HCT116 (cell line): Measurements from ENCODE around the gene UBE2D2. TPM values are rescaled to one million over a fixed set of nuclear protein-coding genes. Genes with fewer than 3 reads are reported as not detected.

Experiments
- ATAC-seq: fragments of 200-7000 bp; cut with Tn5 transposase; 2 replicates; pipeline ENCODE4 v1.9.1; 2020; ENCODE audit warnings: mild to moderate bottlenecking, moderate library complexity
- BruUV-seq: library from RNA; stranded (reverse); fragments of 400-500 nt; replicated peaks from 2 replicates; lab custom pipeline; 2021; lab: Mats Ljungman, UMichigan
- CTCF ChIA-PET: fragments of 300-600 bp; sonication (Branson Sonifier 250); formaldehyde crosslinking; loops from one replicate; lab custom pipeline; 2021; ENCODE audit warnings: antibody characterized with exemption; lab: Charles Lee
- POLR2A ChIA-PET: fragments of 300-600, 350-600 bp; sonication (Branson Sonifier 250); formaldehyde crosslinking; loops from one replicate; lab custom pipeline; 2021; ENCODE audit warnings: antibody characterized with exemption; lab: Charles Lee
- RAD21 ChIA-PET, 2 experiments: fragments of 300-600 bp; sonication (Branson Sonifier 250); formaldehyde crosslinking; loops; one replicate each; lab custom pipeline; 2023; ENCODE audit warnings: low total read pairs in 2 of 2; ENCODE audit not compliant: uncharacterized antibody in 2 of 2, unreplicated experiment in 2 of 2, low non-redundant PET in 1 of 2; lab: Charles Lee
- DNase-seq: peaks from one replicate; pipeline ENCODE4 v3.0.0-alpha.2; 2010; ENCODE audit warnings: low read depth, low spot score
- H2AFZ ChIP-seq: fragments of 200-600 bp; shearing (Covaris generic), sonication (generic); 2 replicates; pipeline ENCODE4 v1.6.1; 2017; ENCODE audit warnings: low read depth, mixed run types, mixed read lengths, antibody characterized with exemption, low read length; ENCODE audit not compliant: poor library complexity, severe bottlenecking
- H3K27ac ChIP-seq: 2 replicates; pipeline ENCODE4 v1.5.1; 2012; ENCODE audit warnings: low read depth, low read length
- H3K27me3 ChIP-seq: fragments of 200-600 bp; sonication (generic); 2 replicates; pipeline ENCODE4 v1.6.1; 2016; ENCODE audit warnings: mixed run types, low read length, mixed read lengths; ENCODE audit not compliant: insufficient read depth
- H3K36me3 ChIP-seq, 2 experiments: fragments of 200-500 bp in 1 of 2; fragments of 200-600 bp in 1 of 2; sonication (Bioruptor generic) in 1 of 2; sonication (generic) in 1 of 2; 2 replicates each; pipeline versions ENCODE4 v1.5.1 to v1.6.1; 2014 to 2016; ENCODE audit warnings: low read length in 2 of 2, inconsistent platforms in 1 of 2, mixed read lengths in 1 of 2, mixed run types in 1 of 2; ENCODE audit not compliant: insufficient read depth in 2 of 2, control insufficient read depth in 1 of 2
- H3K4me1 ChIP-seq, 2 experiments: fragments of 200-600 bp in 1 of 2; sonication (generic) in 1 of 2; 2 replicates each; pipeline versions ENCODE4 v1.5.1 to v1.6.1; 2012 to 2017; ENCODE audit warnings: low read length in 2 of 2, inconsistent platforms in 1 of 2, mild to moderate bottlenecking in 1 of 2, mixed read lengths in 1 of 2, mixed run types in 1 of 2, moderate library complexity in 1 of 2; ENCODE audit not compliant: insufficient read depth in 2 of 2, control insufficient read depth in 1 of 2
- H3K4me2 ChIP-seq: fragments of 200-600 bp; sonication (generic); 2 replicates; pipeline ENCODE4 v1.6.1; 2017; ENCODE audit warnings: mixed run types, low read length, mixed read lengths
- H3K4me3 ChIP-seq, 2 experiments: fragments of 200-600 bp in 1 of 2; sonication (generic) in 1 of 2; replicated peaks in 1 of 2; 2 replicates each; pipeline ENCODE4 v1.5.1; 2011 to 2016; ENCODE audit warnings: low read length in 2 of 2, control low read depth in 1 of 2, low read depth in 1 of 2, mild to moderate bottlenecking in 1 of 2, mixed read lengths in 1 of 2, mixed run types in 1 of 2
- H3K79me2 ChIP-seq: fragments of 200-600 bp; sonication (generic); 2 replicates; pipeline ENCODE4 v1.6.1; 2017; ENCODE audit warnings: mild to moderate bottlenecking, mixed run types, low read length, moderate library complexity, mixed read lengths; ENCODE audit not compliant: insufficient read depth
- H3K9ac ChIP-seq: fragments of 200-600 bp; sonication (generic); 2 replicates; pipeline ENCODE4 v1.6.1; 2016; ENCODE audit warnings: low read length, mixed read lengths
- H3K9me2 ChIP-seq: fragments of 200-600 bp; sonication (generic), shearing (Covaris generic); 2 replicates; pipeline ENCODE4 v1.6.1; 2017; ENCODE audit warnings: mixed run types, mild to moderate bottlenecking, moderate library complexity; ENCODE audit not compliant: insufficient read depth
- H3K9me3 ChIP-seq, 2 experiments: fragments of 200-500 bp in 1 of 2; fragments of 200-600 bp in 1 of 2; sonication (Bioruptor generic) in 1 of 2; sonication (generic) in 1 of 2; 2 replicates each; pipeline ENCODE4 v1.6.1; 2014 to 2017; ENCODE audit warnings: low read length in 2 of 2, mixed read lengths in 2 of 2, inconsistent platforms in 1 of 2, low read depth in 1 of 2, mild to moderate bottlenecking in 1 of 2, mixed run types in 1 of 2, moderate library complexity in 1 of 2; ENCODE audit not compliant: control insufficient read depth in 1 of 2, insufficient read depth in 1 of 2
- H4K20me1 ChIP-seq: fragments of 200-600 bp; sonication (generic), shearing (Covaris generic); 2 replicates; pipeline ENCODE4 v1.6.1; 2017; ENCODE audit warnings: mixed run types, mild to moderate bottlenecking, moderate library complexity; ENCODE audit not compliant: insufficient read depth
- CBX3 ChIP-seq: IDR thresholded peaks from 2 replicates; pipeline ENCODE4 v1.6.1; 2012; ENCODE audit warnings: low read depth
- EGR1 ChIP-seq: IDR thresholded peaks from 2 replicates; pipeline ENCODE4 v1.6.1; 2012; ENCODE audit warnings: low read depth
- ELF1 ChIP-seq: IDR thresholded peaks from 2 replicates; pipeline ENCODE4 v1.6.1; 2012; ENCODE audit warnings: low read depth, borderline replicate concordance
- EZH2 ChIP-seq: fragments of 200-600 bp; sonication (generic); IDR thresholded peaks from 2 replicates; pipeline ENCODE4 v1.6.1; 2017; ENCODE audit warnings: antibody characterized with exemption, mixed run types
- FOSL1 ChIP-seq: IDR thresholded peaks from 2 replicates; pipeline ENCODE4 v1.6.1; 2012; ENCODE audit warnings: low read depth
- POLR2A ChIP-seq: IDR thresholded peaks from 2 replicates; pipeline ENCODE4 v1.7.0; 2011; ENCODE audit warnings: borderline replicate concordance; ENCODE audit not compliant: insufficient read depth, insufficient read length; ENCODE audit errors: extremely low read depth
- POLR2AphosphoS5 ChIP-seq: IDR thresholded peaks from 2 replicates; pipeline ENCODE4 v1.6.1; 2011; ENCODE audit warnings: mild to moderate bottlenecking, low read depth, low read length, moderate library complexity
- RAD21 ChIP-seq: IDR thresholded peaks from 2 replicates; pipeline ENCODE4 v1.6.1; 2012; ENCODE audit warnings: low read depth, mild to moderate bottlenecking
- SIN3A ChIP-seq: IDR thresholded peaks from 2 replicates; pipeline ENCODE4 v1.6.1; 2012; ENCODE audit warnings: low read depth
- SRF ChIP-seq: IDR thresholded peaks from 2 replicates; pipeline ENCODE4 v1.6.1; 2012; ENCODE audit warnings: low read depth
- TCF7L2 ChIP-seq: IDR thresholded peaks from 2 replicates; pipeline ENCODE4 v1.7.0; 2011; ENCODE audit warnings: borderline replicate concordance, inconsistent platforms; ENCODE audit not compliant: insufficient read depth, insufficient read length; ENCODE audit errors: extremely low read depth
- YY1 ChIP-seq: IDR thresholded peaks from 2 replicates; pipeline ENCODE4 v1.6.1; 2011; ENCODE audit warnings: low read length, low read depth, moderate library complexity, mild to moderate bottlenecking; ENCODE audit not compliant: insufficient replicate concordance; ENCODE audit errors: extremely low read depth
- ZNF274 ChIP-seq: fragments of 200-500 bp; sonication (Bioruptor generic); IDR thresholded peaks from 2 replicates; pipeline ENCODE4 v1.6.1; 2014; ENCODE audit warnings: mild to moderate bottlenecking, low read depth, low read length, inconsistent platforms
- intact Hi-C: fragments of 100-400 bp; cut with micrococcal nuclease; formaldehyde crosslinking; loops from 2 replicates; pipeline ENCODE4 v1.10.0; 2022
- total RNA-seq: library from RNA; stranded (reverse); gene quantifications from one replicate; pipeline ENCODE4 v1.2.1, GENCODE V29; 2021; ENCODE audit not compliant: unreplicated experiment
- TF ChIP-seq, protein P1 (sequence below): IDR thresholded peaks from 2 replicates; pipeline ENCODE4 v1.6.1; 2012
- TF ChIP-seq, protein P2 (sequence below), 3 experiments: fragments of 200-600 bp in 1 of 3; sonication (generic) in 1 of 3; IDR thresholded peaks in 2 of 3; conservative IDR thresholded peaks in 1 of 3; 2 replicates each; pipeline ENCODE4 v1.5.1; 2012 to 2017; ENCODE audit warnings: low read depth in 2 of 3, low read length in 2 of 3, antibody characterized with exemption in 1 of 3, borderline replicate concordance in 1 of 3, control low read depth in 1 of 3, mild to moderate bottlenecking in 1 of 3, mixed read lengths in 1 of 3, mixed run types in 1 of 3, moderate library complexity in 1 of 3; ENCODE audit not compliant: insufficient read depth in 1 of 3
- TF ChIP-seq, protein P3 (sequence below): IDR thresholded peaks from 2 replicates; pipeline ENCODE4 v1.6.1; 2011; ENCODE audit warnings: mild to moderate bottlenecking, low read length, moderate library complexity; ENCODE audit not compliant: insufficient replicate concordance; ENCODE audit errors: extremely low read depth

The UBE2D2 gene
- total RNA-seq, 1 experiment from 2014 or later: 140 TPM

DNA sequence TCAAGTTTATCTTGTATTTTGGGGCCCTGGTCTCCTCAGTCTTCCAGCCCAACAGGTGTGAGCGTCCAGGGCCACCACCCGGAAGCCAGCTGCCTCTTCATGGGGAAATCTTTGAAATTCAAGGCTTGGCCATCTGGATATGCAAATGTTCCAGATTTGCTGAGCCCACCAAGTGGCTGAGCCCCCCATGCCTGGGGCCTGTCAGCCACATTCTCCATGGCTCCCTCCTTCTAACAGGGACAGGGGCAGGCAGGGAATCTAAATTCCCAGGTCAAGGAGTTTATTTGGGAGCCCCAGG, 72.8 kb downstream of the UBE2D2 start:
- CTCF ChIA-PET: interaction anchor here (0.9 to 6.5 kb wide), 18 partner anchors 9 to 332 kb away, joined by 3 to 81 read pairs (median 5); partner anchors contain the start of gene CXXC5
- Histone ChIP-seq H3K36me3 (no peaks in the 10 kb centered on the region), H3K27me3 (no peaks in the 10 kb centered on the region), H3K4me1 (peaks cover 34 to 42% of the 10 kb centered on the region in 2 experiments), H4K20me1 (no peaks in the 10 kb centered on the region), H3K4me3 (no peak overlapping the region), H3K9me2 (no peaks in the 10 kb centered on the region), H3K4me2 (no peak overlapping the region), H3K9ac (no peak overlapping the region), H2AFZ (no peak overlapping the region), H3K27ac (no peak overlapping the region), H3K9me3 (no peaks in the 10 kb centered on the region), H3K79me2 (no peaks in the 10 kb centered on the region)
- POLR2A ChIA-PET: interaction anchor here (2.3 kb wide), 1 partner anchor 27 kb away, joined by 8 read pairs; no protein-coding TSS in a partner anchor
- no peak for DNase-seq
- no TSS peak for BruUV-seq
- intact Hi-C loops: loop anchor here (10.0 kb wide), 1 partner anchor 211 kb away; no protein-coding TSS in a partner anchor
- TF ChIP-seq EGR1 (no peak), POLR2A (no peak), EZH2 (no peak), FOSL1 (no peak), TCF7L2 (no peak), ELF1 (no peak), CBX3 (no peak)
- no peak for ATAC-seq
- RAD21 ChIA-PET: interaction anchor here (0.8 to 1.9 kb wide), 6 partner anchors 14 to 132 kb away, joined by 3 to 9 read pairs (median 6); partner anchors contain the start of gene CXXC5 (in 1 of the 2)

DNA sequence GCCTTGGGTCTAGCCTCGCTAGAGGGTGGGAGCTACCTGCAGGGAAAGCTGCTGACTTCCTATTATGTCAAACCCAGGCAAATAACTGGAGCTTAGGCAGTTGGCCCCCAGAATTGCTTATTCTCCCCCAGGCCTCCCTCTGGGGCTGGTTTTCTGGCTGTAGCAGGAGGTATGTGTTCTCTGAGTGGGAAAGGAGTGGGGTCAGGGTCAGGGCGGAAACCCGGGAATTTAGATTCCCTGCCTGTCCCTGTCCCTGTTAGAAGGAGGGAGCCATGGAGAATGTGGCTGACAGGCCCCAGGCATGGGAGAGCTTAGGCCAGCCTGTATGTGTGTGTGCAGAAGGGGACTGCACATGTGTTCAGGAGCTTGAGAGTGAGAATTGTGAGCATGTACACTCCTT, 73.4 kb downstream of the UBE2D2 start:
- H3K4me2 ChIP-seq: no peak overlapping the region
- BruUV-seq: no TSS peak
- CTCF ChIA-PET: interaction anchor here (1.2 to 6.5 kb wide), 17 partner anchors 8 to 332 kb away, joined by 3 to 81 read pairs (median 5); partner anchors contain the start of gene CXXC5
- POLR2A ChIA-PET: interaction anchor here (2.3 kb wide), 1 partner anchor 27 kb away, joined by 8 read pairs; no protein-coding TSS in a partner anchor
- RAD21 ChIA-PET: interaction anchor here (1.7 to 1.9 kb wide), 5 partner anchors 14 to 131 kb away, joined by 3 to 9 read pairs (median 7); partner anchors contain the start of gene CXXC5 (in 1 of the 2)
- no peaks in the 10 kb centered on the region for H3K79me2 ChIP-seq
- no peaks in the 10 kb centered on the region for H4K20me1 ChIP-seq
- ATAC-seq: no peak
- no peaks in the 10 kb centered on the region for H3K36me3 ChIP-seq
- no peak overlapping the region for H3K4me3 ChIP-seq
- no peaks in the 10 kb centered on the region for H3K27me3 ChIP-seq
- no peak overlapping the region for H2AFZ ChIP-seq
- no peaks in the 10 kb centered on the region for H3K9me3 ChIP-seq
- H3K27ac ChIP-seq: no peak overlapping the region
- DNase-seq: no peak
- H3K9ac ChIP-seq: no peak overlapping the region
- no peaks in the 10 kb centered on the region for H3K9me2 ChIP-seq
- intact Hi-C loops: loop anchor here (10.0 kb wide), 1 partner anchor 210 kb away; no protein-coding TSS in a partner anchor
- peaks cover 40 to 48% of the 10 kb centered on the region in 2 experiments for H3K4me1 ChIP-seq
- TF ChIP-seq SIN3A (no peak), RAD21 (no peak), YY1 (no peak), ZNF274 (no peak), SRF (no peak), POLR2AphosphoS5 (no peak), TCF7L2 (no peak)
- TF ChIP-seq, protein P1, sequence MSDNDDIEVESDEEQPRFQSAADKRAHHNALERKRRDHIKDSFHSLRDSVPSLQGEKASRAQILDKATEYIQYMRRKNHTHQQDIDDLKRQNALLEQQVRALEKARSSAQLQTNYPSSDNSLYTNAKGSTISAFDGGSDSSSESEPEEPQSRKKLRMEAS: no peak
- TF ChIP-seq, protein P2, sequence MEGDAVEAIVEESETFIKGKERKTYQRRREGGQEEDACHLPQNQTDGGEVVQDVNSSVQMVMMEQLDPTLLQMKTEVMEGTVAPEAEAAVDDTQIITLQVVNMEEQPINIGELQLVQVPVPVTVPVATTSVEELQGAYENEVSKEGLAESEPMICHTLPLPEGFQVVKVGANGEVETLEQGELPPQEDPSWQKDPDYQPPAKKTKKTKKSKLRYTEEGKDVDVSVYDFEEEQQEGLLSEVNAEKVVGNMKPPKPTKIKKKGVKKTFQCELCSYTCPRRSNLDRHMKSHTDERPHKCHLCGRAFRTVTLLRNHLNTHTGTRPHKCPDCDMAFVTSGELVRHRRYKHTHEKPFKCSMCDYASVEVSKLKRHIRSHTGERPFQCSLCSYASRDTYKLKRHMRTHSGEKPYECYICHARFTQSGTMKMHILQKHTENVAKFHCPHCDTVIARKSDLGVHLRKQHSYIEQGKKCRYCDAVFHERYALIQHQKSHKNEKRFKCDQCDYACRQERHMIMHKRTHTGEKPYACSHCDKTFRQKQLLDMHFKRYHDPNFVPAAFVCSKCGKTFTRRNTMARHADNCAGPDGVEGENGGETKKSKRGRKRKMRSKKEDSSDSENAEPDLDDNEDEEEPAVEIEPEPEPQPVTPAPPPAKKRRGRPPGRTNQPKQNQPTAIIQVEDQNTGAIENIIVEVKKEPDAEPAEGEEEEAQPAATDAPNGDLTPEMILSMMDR (IDR thresholded peaks at IDR 0.05 in 2 of 3, conservative IDR thresholded peaks at IDR 0.05 in 1 of 3; ENCODE audit: borderline replicate concordance in 1 of 3, insufficient read depth in 1 of 3, low read depth in 2 of 3, low read length in 2 of 3): no peak
- TF ChIP-seq, protein P3, sequence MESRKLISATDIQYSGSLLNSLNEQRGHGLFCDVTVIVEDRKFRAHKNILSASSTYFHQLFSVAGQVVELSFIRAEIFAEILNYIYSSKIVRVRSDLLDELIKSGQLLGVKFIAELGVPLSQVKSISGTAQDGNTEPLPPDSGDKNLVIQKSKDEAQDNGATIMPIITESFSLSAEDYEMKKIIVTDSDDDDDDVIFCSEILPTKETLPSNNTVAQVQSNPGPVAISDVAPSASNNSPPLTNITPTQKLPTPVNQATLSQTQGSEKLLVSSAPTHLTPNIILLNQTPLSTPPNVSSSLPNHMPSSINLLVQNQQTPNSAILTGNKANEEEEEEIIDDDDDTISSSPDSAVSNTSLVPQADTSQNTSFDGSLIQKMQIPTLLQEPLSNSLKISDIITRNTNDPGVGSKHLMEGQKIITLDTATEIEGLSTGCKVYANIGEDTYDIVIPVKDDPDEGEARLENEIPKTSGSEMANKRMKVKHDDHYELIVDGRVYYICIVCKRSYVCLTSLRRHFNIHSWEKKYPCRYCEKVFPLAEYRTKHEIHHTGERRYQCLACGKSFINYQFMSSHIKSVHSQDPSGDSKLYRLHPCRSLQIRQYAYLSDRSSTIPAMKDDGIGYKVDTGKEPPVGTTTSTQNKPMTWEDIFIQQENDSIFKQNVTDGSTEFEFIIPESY: no peak
